ENCODE results near the gene KCNN4.

Gene KCNN4

DNA sequence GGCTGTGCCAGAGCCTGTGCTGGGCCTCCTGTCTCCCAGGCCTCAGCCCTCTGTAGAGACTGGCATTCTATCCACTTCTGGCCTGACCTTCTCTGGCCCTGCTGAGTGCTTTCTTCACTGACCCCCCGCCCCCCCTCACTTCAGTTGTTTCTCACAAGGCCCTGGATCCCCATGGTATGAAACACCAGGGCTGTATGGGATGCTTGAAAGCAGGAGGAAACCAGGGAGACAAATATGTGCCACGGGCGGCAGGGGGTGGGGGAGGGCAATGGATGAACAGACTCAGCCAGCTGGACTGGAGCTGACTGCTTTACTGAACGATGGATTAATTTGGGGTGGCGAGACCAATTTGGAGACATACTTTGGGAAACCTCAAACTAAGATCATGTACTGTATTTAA is 50.9 kb downstream of the KCNN4 start:
- TF ChIP-seq, protein P1, sequence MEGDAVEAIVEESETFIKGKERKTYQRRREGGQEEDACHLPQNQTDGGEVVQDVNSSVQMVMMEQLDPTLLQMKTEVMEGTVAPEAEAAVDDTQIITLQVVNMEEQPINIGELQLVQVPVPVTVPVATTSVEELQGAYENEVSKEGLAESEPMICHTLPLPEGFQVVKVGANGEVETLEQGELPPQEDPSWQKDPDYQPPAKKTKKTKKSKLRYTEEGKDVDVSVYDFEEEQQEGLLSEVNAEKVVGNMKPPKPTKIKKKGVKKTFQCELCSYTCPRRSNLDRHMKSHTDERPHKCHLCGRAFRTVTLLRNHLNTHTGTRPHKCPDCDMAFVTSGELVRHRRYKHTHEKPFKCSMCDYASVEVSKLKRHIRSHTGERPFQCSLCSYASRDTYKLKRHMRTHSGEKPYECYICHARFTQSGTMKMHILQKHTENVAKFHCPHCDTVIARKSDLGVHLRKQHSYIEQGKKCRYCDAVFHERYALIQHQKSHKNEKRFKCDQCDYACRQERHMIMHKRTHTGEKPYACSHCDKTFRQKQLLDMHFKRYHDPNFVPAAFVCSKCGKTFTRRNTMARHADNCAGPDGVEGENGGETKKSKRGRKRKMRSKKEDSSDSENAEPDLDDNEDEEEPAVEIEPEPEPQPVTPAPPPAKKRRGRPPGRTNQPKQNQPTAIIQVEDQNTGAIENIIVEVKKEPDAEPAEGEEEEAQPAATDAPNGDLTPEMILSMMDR (IDR thresholded peaks at IDR 0.05; ENCODE audit: low read depth, low read length, missing control alignments) = no peak
- no peak overlapping the region for H3K4me3 ChIP-seq (replicated peaks; ENCODE audit: low read depth, low read length)
- DNase-seq (ENCODE audit: extremely low read depth, low read depth) = no peak

DNA sequence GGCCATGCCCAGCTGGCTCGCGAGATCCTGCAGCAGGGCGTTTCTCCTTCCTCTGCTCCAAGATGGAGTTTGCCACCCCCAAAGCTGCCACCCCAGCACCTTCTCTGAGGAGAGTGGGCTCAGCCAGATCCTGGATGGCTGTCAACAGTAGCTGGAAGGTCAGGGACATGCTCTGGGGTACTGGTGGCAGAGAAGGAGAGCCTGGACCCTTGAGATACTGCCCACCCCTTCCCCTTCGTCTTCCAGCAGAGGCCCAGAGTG is 53.2 kb downstream of the KCNN4 start:
- TF ChIP-seq, protein P1 (IDR thresholded peaks at IDR 0.05; ENCODE audit: low read depth, low read length, missing control alignments) = no peak
- H3K4me3 ChIP-seq (replicated peaks; ENCODE audit: low read depth, low read length) = no peak overlapping the region
- no peak for DNase-seq (ENCODE audit: extremely low read depth, low read depth)

DNA sequence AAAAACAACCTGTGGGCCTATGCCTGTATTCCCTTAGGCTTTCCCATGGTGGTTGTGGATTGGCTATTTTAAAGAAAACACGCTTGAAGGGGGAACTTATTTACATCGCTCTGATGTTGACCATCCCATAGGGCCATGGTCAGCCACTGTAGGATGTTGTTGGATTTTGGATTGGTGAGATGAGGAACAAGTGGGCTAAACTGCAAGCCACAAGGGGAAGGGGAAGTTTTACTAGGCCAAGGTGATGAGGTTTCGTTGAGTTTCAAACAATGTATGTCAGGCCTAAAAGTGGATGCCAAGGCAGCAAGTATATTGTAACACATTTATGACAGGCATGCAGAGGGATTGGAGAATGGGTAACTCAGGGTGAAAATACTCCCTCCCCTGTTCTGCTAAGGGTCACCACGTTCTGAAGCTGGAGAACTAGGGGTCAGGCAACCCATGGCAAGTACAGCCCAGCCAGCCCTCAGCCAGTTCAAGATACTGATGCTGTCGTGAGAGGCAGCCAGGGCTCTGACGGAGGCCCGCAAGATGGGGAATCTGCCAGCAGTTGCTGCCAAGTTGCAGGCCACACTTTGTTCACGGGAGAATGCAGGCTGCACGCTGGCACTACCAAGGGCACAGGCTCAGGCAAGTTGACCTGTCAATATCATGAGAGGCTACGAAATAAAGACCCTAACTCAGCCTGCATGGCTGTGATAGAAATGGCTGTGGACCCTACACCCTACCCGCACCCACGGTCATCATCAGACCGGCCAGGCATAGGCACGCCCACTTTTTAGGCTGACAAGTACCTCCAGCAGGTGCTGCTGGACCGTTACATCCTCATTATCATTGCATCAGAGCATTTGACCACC is 53.8 kb downstream of the KCNN4 start:
- no peak overlapping the region for H3K4me3 ChIP-seq (replicated peaks; ENCODE audit: low read depth, low read length)
- no peak for DNase-seq (ENCODE audit: extremely low read depth, low read depth)
- TF ChIP-seq, protein P1 (IDR thresholded peaks at IDR 0.05; ENCODE audit: low read depth, low read length, missing control alignments) = no peak

DNA sequence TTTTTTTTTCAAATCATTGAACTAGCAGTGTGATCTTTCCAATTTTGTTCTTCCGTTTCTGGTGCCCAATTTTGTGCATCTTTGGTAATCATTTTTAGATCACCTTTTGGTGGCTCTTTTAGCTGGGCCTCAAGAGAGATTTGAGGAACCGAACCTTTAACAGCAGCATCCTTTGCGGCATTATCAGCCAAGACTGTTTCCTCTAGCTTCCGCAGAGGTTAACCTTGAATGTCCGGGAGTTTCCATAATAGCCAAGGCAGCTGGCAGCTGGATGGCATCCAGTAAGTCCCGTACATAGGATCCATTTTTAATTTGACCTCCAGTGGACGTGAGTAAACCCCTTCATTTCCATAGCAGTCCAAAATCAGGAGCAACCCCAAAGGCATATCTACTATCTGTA is 55.3 kb downstream of the KCNN4 start:
- DNase-seq (ENCODE audit: extremely low read depth, low read depth) = no peak
- H3K4me3 ChIP-seq (replicated peaks; ENCODE audit: low read depth, low read length) = no peak overlapping the region
- TF ChIP-seq, protein P1 (IDR thresholded peaks at IDR 0.05; ENCODE audit: low read depth, low read length, missing control alignments) = no peak

DNA sequence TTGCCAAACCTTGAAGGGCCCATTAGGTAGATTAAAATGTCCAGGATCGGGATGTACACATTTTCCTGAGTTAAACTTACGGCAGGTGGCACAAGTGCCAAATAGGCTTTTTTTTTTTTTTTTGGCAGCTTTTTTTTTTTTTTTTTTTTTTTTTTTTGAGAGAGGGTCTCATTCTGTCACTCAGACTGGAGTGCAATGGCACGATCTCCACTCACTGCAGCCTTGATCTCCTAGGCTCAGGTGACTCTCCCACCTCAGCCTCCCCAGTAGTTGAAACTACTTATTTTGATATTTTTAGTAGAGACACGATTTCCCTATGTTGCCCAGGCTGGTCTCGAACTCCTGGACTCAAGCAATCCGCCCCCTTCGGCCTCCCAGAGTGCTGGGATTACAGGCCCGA is 55.9 kb downstream of the KCNN4 start:
- no peak overlapping the region for H3K4me3 ChIP-seq (replicated peaks; ENCODE audit: low read depth, low read length)
- TF ChIP-seq, protein P1 (IDR thresholded peaks at IDR 0.05; ENCODE audit: low read depth, low read length, missing control alignments) = no peak
- no peak for DNase-seq (ENCODE audit: extremely low read depth, low read depth)

DNA sequence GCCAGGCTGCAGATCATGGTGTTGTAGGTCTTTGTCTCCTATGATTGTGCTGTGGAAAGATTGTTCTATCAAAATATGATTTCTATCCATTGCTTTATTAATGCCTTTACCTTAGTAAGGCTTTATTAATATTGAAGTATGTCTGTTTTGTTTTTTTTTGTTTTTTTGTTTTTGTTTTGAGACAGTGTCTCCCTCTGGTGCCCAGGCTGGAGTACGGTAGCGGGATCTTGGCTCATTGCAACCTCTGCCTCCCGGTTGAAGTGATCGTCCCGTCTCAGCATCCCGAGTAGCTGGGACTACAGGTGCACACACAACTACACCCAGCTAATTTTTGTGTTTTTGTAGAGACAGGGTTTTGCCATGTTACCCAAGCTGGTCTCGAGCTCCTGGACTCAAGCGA is 57.2 kb downstream of the KCNN4 start:
- H3K4me3 ChIP-seq (replicated peaks; ENCODE audit: low read depth, low read length) = no peak overlapping the region
- TF ChIP-seq, protein P1 (IDR thresholded peaks at IDR 0.05; ENCODE audit: low read depth, low read length, missing control alignments) = peak; percentile 45
- DNase-seq (ENCODE audit: extremely low read depth, low read depth) = no peak
